Smooth muscle cell (in vitro differentiated cells): ENCODE results near the gene RARB. TPM values are rescaled to one million over a fixed set of nuclear protein-coding genes. Genes with fewer than 3 reads are reported as not detected.
A peak's percentile ranks its signal among the peaks of the same experiment; 100 is the strongest.

Source experiments
- DNase-seq: peaks from one replicate; lab custom pipeline; 2025; ENCODE audit not compliant: unreplicated experiment; lab: John Stamatoyannopoulos, UW
- H2AFZ ChIP-seq: fragments of 200-600 bp; sonication (generic); 2 replicates; pipeline ENCODE4 v1.6.0; 2016; ENCODE audit warnings: antibody characterized with exemption, low read depth, mild to moderate bottlenecking
- H3F3A ChIP-seq: fragments of 200-600 bp; sonication (generic); 2 replicates; pipeline ENCODE4 v1.6.0; 2017; ENCODE audit warnings: antibody characterized with exemption, low read depth
- H3K27ac ChIP-seq: fragments of 200-600 bp; sonication (generic); 2 replicates; pipeline ENCODE4 v1.5.1; 2016; ENCODE audit warnings: low read depth, mild to moderate bottlenecking
- H3K27me3 ChIP-seq: fragments of 200-600 bp; sonication (generic); 2 replicates; pipeline ENCODE4 v1.6.1; 2016; ENCODE audit warnings: low read depth, mild to moderate bottlenecking
- H3K36me3 ChIP-seq: fragments of 200-600 bp; sonication (generic); 2 replicates; pipeline ENCODE4 v1.5.1; 2016; ENCODE audit warnings: low read depth
- H3K4me1 ChIP-seq: fragments of 200-600 bp; sonication (generic); 2 replicates; pipeline ENCODE4 v1.5.1; 2016; ENCODE audit warnings: low read depth
- H3K4me2 ChIP-seq: fragments of 200-600 bp; sonication (generic); 2 replicates; pipeline ENCODE4 v1.6.0; 2016; ENCODE audit warnings: mild to moderate bottlenecking
- H3K4me3 ChIP-seq: fragments of 200-600 bp; sonication (generic); 2 replicates; pipeline ENCODE4 v1.5.1; 2016; ENCODE audit warnings: mild to moderate bottlenecking
- H3K79me2 ChIP-seq: fragments of 200-600 bp; sonication (generic); 2 replicates; pipeline ENCODE4 v1.6.0; 2016; ENCODE audit warnings: low read depth, mild to moderate bottlenecking
- H3K9ac ChIP-seq: fragments of 200-600 bp; sonication (generic); 2 replicates; pipeline ENCODE4 v1.6.0; 2016; ENCODE audit warnings: low read depth
- H3K9me3 ChIP-seq: fragments of 200-600 bp; sonication (generic); replicated peaks from 2 replicates; pipeline ENCODE4 v1.5.1; 2016; ENCODE audit warnings: low read depth
- H4K20me1 ChIP-seq: fragments of 200-600 bp; sonication (generic); 2 replicates; pipeline ENCODE4 v1.6.0; 2016; ENCODE audit warnings: low read depth
- WGBS: methylation state at CpG from one replicate; pipeline ENCODE4 v1.1.7; 2016; ENCODE audit warnings: low lambda C conversion rate; 5-methylcytosine and 5-hydroxymethylcytosine counted together
- polyA plus RNA-seq: library from polyadenylated mRNA; unstranded; fragments of >200 nt; fragmentation: Nextera tagmentation; extraction: Ambion mirVana; gene quantifications from 2 replicates; pipeline ENCODE4 v1.2.1, GENCODE V29; 2016
- total RNA-seq: library from RNA; depleted of rRNA; stranded (reverse); fragments of >200 nt; gene quantifications from 2 replicates; pipeline ENCODE4 v1.2.3, GENCODE V29; 2014
- TF ChIP-seq, protein P1 (sequence below): fragments of 200-600 bp; sonication (generic); IDR thresholded peaks from 2 replicates; pipeline ENCODE4 v1.5.1; 2017; ENCODE audit warnings: borderline replicate concordance, mild to moderate bottlenecking, antibody characterized with exemption; ENCODE audit not compliant: insufficient read depth, poor library complexity, severe bottlenecking

Gene RARB
- total and polyA plus RNA-seq, 2 experiments from 2014 or later = 88.1 to 106 TPM

- no peaks in the 10 kb centered on the region for H3K9me3 ChIP-seq
- no peak overlapping the region for H3K4me2 ChIP-seq
- no peak overlapping the region for H2AFZ ChIP-seq
- 80% methylated on average over 2 of the region's 2 CpGs for WGBS
- H3K27ac ChIP-seq = no peak overlapping the region
- H3K27me3 ChIP-seq = no peaks in the 10 kb centered on the region
- H3K9ac ChIP-seq = no peak overlapping the region
- no peak overlapping the region for H3K4me3 ChIP-seq
- H3K79me2 ChIP-seq = peaks cover 90% of the 10 kb centered on the region
- no peak for DNase-seq
- H3K4me1 ChIP-seq = peaks cover 12% of the 10 kb centered on the region
- TF ChIP-seq, protein P1, sequence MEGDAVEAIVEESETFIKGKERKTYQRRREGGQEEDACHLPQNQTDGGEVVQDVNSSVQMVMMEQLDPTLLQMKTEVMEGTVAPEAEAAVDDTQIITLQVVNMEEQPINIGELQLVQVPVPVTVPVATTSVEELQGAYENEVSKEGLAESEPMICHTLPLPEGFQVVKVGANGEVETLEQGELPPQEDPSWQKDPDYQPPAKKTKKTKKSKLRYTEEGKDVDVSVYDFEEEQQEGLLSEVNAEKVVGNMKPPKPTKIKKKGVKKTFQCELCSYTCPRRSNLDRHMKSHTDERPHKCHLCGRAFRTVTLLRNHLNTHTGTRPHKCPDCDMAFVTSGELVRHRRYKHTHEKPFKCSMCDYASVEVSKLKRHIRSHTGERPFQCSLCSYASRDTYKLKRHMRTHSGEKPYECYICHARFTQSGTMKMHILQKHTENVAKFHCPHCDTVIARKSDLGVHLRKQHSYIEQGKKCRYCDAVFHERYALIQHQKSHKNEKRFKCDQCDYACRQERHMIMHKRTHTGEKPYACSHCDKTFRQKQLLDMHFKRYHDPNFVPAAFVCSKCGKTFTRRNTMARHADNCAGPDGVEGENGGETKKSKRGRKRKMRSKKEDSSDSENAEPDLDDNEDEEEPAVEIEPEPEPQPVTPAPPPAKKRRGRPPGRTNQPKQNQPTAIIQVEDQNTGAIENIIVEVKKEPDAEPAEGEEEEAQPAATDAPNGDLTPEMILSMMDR = no peak
- peaks cover 5% of the 10 kb centered on the region for H4K20me1 ChIP-seq
- H3K36me3 ChIP-seq = no peaks in the 10 kb centered on the region
- H3F3A ChIP-seq = peaks cover 48% of the 10 kb centered on the region
Measured at GRCh38 chr3:25444273-25444672, 16.2 kb downstream of the RARB start.

DNA sequence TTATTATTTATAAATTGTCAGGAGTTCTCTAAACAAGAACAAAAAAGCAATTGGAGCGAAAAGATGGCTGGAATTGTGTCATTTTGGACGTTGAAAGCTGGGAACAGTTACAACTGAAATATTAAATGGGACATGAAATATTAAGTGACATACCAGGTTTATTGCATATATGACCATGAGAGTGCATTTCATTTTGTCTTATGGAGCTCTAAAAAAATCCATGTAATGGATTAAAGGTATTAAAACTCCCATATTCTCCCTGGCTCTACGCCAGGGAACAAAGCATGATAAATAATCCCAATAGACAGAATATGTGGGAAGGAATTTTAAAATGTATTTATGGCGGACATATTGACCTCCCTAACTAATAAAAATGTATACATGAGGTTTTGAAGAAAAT, 17.7 kb downstream of the RARB start:
- peak overlapping the region; percentile 71 for H3K27ac ChIP-seq
- no peaks in the 10 kb centered on the region for H3K9me3 ChIP-seq
- H4K20me1 ChIP-seq = peaks cover 5% of the 10 kb centered on the region
- TF ChIP-seq, protein P1 = no peak
- no peak overlapping the region for H3K4me3 ChIP-seq
- no peak overlapping the region for H2AFZ ChIP-seq
- no peak for DNase-seq
- peaks cover 46% of the 10 kb centered on the region for H3F3A ChIP-seq
- WGBS = 75% methylated on average over 4 of the region's 4 CpGs
- peaks cover 14% of the 10 kb centered on the region for H3K4me1 ChIP-seq
- H3K4me2 ChIP-seq = peak overlapping the region; percentile 56
- no peaks in the 10 kb centered on the region for H3K36me3 ChIP-seq
- H3K27me3 ChIP-seq = no peaks in the 10 kb centered on the region
- no peak overlapping the region for H3K9ac ChIP-seq
- H3K79me2 ChIP-seq = peaks cover 85% of the 10 kb centered on the region

GRCh38 chr3:25447285-25447684, 19.2 kb downstream of the RARB start:
- Histone ChIP-seq H3K79me2 (peaks cover 85% of the 10 kb centered on the region), H4K20me1 (peaks cover 5% of the 10 kb centered on the region), H3K4me2 (peak overlapping the region; percentile 20), H3K9me3 (no peaks in the 10 kb centered on the region), H3F3A (peaks cover 46% of the 10 kb centered on the region), H3K4me3 (no peak overlapping the region), H3K27me3 (no peaks in the 10 kb centered on the region), H3K9ac (no peak overlapping the region), H2AFZ (no peak overlapping the region), H3K4me1 (peaks cover 14% of the 10 kb centered on the region), H3K27ac (peak overlapping the region; percentile 61), H3K36me3 (no peaks in the 10 kb centered on the region)
- 70% methylated on average over 3 of the region's 3 CpGs for WGBS
- TF ChIP-seq, protein P1 = no peak
- no peak for DNase-seq

- H3K4me3 ChIP-seq = no peak overlapping the region
- 96% methylated on average over 3 of the region's 3 CpGs for WGBS
- no peaks in the 10 kb centered on the region for H3K27me3 ChIP-seq
- H3K9ac ChIP-seq = no peak overlapping the region
- H2AFZ ChIP-seq = no peak overlapping the region
- peak overlapping the region; percentile 20 for H3K4me2 ChIP-seq
- TF ChIP-seq, protein P1 = no peak
- H3K27ac ChIP-seq = peak overlapping the region; percentile 64
- peaks cover 8% of the 10 kb centered on the region for H4K20me1 ChIP-seq
- no peak for DNase-seq
- no peaks in the 10 kb centered on the region for H3K36me3 ChIP-seq
- H3F3A ChIP-seq = peaks cover 46% of the 10 kb centered on the region
- H3K9me3 ChIP-seq = no peaks in the 10 kb centered on the region
- H3K4me1 ChIP-seq = peaks cover 14% of the 10 kb centered on the region
- H3K79me2 ChIP-seq = peaks cover 85% of the 10 kb centered on the region
Measured at GRCh38 chr3:25447925-25448324, 19.9 kb downstream of the RARB start.
